ENCODE results near the gene UAP1. TPM values are rescaled to one million over a fixed set of nuclear protein-coding genes. Genes with fewer than 3 reads are reported as not detected.

The UAP1 gene
- total RNA-seq, 1 experiment from 2014 or later: 122 TPM

- peak; percentile 29 for DNase-seq (ENCODE audit: low read depth)
Observed at GRCh38 chr1:162612606-162613400, 51.3 kb downstream of the UAP1 start.

GRCh38 chr1:162616848-162617247, 55.3 kb downstream of the UAP1 start:
- no peak for DNase-seq (ENCODE audit: low read depth)

GRCh38 chr1:162617513-162617912, 56.0 kb downstream of the UAP1 start:
- no peak for DNase-seq (ENCODE audit: low read depth)

GRCh38 chr1:162619076-162619475, 57.6 kb downstream of the UAP1 start:
- DNase-seq (ENCODE audit: low read depth): no peak

GRCh38 chr1:162621256-162621655, 59.7 kb downstream of the UAP1 start:
- DNase-seq (ENCODE audit: low read depth): no peak

- no peak for DNase-seq (ENCODE audit: low read depth)
Observed at GRCh38 chr1:162625679-162626078, 64.2 kb downstream of the UAP1 start.

- DNase-seq (ENCODE audit: low read depth): no peak
Observed at GRCh38 chr1:162626094-162626493, 64.6 kb downstream of the UAP1 start.

- DNase-seq (ENCODE audit: low read depth): no peak
Observed at GRCh38 chr1:162626761-162627160, 65.2 kb downstream of the UAP1 start.

- DNase-seq (ENCODE audit: low read depth): peak; percentile 70
Observed at GRCh38 chr1:162627662-162628296, 66.3 kb downstream of the UAP1 start.

- no peak for DNase-seq (ENCODE audit: low read depth)
Observed at GRCh38 chr1:162629077-162629627, 67.6 kb downstream of the UAP1 start.

GRCh38 chr1:162629651-162630050, 68.1 kb downstream of the UAP1 start:
- peak; percentile 79 for DNase-seq (ENCODE audit: low read depth)

GRCh38 chr1:162631546-162632191, 70.1 kb downstream of the UAP1 start:
- DNase-seq (ENCODE audit: low read depth): peak; percentile 87

GRCh38 chr1:162632217-162632666, 70.7 kb downstream of the UAP1 start, which contains the start of gene DDR2:
Gene DDR2 (plus strand): TSS chr1:162632464. CDS start chr1:162719064, 86,600 bp downstream.
- peak; percentile 96 for DNase-seq (ENCODE audit: low read depth)

GRCh38 chr1:162632698-162633080, 71.2 kb downstream of the UAP1 start:
- peak; percentile 48 for DNase-seq (ENCODE audit: low read depth)

GRCh38 chr1:162633081-162633762, 71.7 kb downstream of the UAP1 start:
- peak; percentile 58 for DNase-seq (ENCODE audit: low read depth)

- no peak for DNase-seq (ENCODE audit: low read depth)
Observed at GRCh38 chr1:162635418-162635817, 73.9 kb downstream of the UAP1 start.

GRCh38 chr1:162639718-162640117, 78.2 kb downstream of the UAP1 start:
- no peak for DNase-seq (ENCODE audit: low read depth)

GRCh38 chr1:162641114-162641513, 79.6 kb downstream of the UAP1 start:
- DNase-seq (ENCODE audit: low read depth): no peak

- no peak for DNase-seq (ENCODE audit: low read depth)
Observed at GRCh38 chr1:162644986-162645314, 83.4 kb downstream of the UAP1 start.

GRCh38 chr1:162645666-162646065, 84.1 kb downstream of the UAP1 start:
- no peak for DNase-seq (ENCODE audit: low read depth)

- peak; percentile 48 for DNase-seq (ENCODE audit: low read depth)
Observed at GRCh38 chr1:162649583-162649982, 88.1 kb downstream of the UAP1 start.
